GM19395 (cell line): ENCODE measurements around the gene SHROOM2.
"Not testable (repeated sequence)": the region's sequence is repeated elsewhere in the genome, so short reads cannot be mapped to it uniquely, and the experiment has no call there.

Experiments used
- ATAC-seq: cut with Tn5 transposase; IDR thresholded peaks from one replicate; pipeline ENCODE4 v1.9.1; 2021; ENCODE audit warnings: mild to moderate bottlenecking, moderate library complexity; ENCODE audit not compliant: unreplicated experiment

The SHROOM2 gene, protein sequence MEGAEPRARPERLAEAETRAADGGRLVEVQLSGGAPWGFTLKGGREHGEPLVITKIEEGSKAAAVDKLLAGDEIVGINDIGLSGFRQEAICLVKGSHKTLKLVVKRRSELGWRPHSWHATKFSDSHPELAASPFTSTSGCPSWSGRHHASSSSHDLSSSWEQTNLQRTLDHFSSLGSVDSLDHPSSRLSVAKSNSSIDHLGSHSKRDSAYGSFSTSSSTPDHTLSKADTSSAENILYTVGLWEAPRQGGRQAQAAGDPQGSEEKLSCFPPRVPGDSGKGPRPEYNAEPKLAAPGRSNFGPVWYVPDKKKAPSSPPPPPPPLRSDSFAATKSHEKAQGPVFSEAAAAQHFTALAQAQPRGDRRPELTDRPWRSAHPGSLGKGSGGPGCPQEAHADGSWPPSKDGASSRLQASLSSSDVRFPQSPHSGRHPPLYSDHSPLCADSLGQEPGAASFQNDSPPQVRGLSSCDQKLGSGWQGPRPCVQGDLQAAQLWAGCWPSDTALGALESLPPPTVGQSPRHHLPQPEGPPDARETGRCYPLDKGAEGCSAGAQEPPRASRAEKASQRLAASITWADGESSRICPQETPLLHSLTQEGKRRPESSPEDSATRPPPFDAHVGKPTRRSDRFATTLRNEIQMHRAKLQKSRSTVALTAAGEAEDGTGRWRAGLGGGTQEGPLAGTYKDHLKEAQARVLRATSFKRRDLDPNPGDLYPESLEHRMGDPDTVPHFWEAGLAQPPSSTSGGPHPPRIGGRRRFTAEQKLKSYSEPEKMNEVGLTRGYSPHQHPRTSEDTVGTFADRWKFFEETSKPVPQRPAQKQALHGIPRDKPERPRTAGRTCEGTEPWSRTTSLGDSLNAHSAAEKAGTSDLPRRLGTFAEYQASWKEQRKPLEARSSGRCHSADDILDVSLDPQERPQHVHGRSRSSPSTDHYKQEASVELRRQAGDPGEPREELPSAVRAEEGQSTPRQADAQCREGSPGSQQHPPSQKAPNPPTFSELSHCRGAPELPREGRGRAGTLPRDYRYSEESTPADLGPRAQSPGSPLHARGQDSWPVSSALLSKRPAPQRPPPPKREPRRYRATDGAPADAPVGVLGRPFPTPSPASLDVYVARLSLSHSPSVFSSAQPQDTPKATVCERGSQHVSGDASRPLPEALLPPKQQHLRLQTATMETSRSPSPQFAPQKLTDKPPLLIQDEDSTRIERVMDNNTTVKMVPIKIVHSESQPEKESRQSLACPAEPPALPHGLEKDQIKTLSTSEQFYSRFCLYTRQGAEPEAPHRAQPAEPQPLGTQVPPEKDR (N-terminal part only)

GRCh38 chrX:9785944-9786797 is at the start of gene SHROOM2:
Gene SHROOM2, plus strand, starts transcription at chrX:9786429. Its CDS starts 117 bp downstream, at chrX:9786546.
- no peak for ATAC-seq

- no peak for ATAC-seq
Measured at GRCh38 chrX:9737363-9737762, 48.9 kb upstream of the SHROOM2 start.

GRCh38 chrX:9738151-9738550 is 48.1 kb upstream of the SHROOM2 start:
- ATAC-seq = no peak

- ATAC-seq = no peak
Measured at GRCh38 chrX:9739130-9739529, 47.1 kb upstream of the SHROOM2 start.

- no peak for ATAC-seq
Measured at GRCh38 chrX:9745417-9746115, 40.7 kb upstream of the SHROOM2 start.

- no peak for ATAC-seq
Measured at GRCh38 chrX:9746148-9746888, 39.9 kb upstream of the SHROOM2 start.

- ATAC-seq = no peak
Measured at GRCh38 chrX:9747644-9748043, 38.6 kb upstream of the SHROOM2 start.

- no peak for ATAC-seq
Measured at GRCh38 chrX:9749146-9749692, 37.0 kb upstream of the SHROOM2 start.

- ATAC-seq = no peak
Measured at GRCh38 chrX:9757366-9757765, 28.9 kb upstream of the SHROOM2 start.

GRCh38 chrX:9758021-9758638 is 28.1 kb upstream of the SHROOM2 start:
- ATAC-seq = no peak

- ATAC-seq = no peak
Measured at GRCh38 chrX:9759337-9759736, 26.9 kb upstream of the SHROOM2 start.

GRCh38 chrX:9765072-9765736 is 21.0 kb upstream of the SHROOM2 start:
- ATAC-seq = no peak

DNA sequence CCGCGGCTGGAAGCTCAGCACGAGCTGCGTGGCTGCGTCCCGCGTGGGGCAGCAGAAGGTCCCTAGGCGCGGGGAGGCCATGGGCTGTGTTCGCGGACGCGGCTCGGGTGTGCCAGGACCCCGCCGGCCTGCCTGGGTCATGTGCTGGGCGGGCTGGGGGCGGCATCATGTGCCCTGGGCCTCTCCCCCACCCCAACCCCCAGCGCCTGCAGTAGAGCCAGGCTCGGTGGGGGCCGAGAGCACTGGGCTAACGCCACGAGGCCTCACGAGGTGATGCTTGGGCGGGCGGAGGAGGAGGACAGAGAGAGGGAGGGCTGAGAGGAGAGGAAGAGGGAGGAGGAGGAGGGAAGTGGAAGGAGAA is 20.5 kb upstream of the SHROOM2 start, which contains the start of gene GPR143:
GPR143 (minus strand) TSS at position 111 of the 361 bp plus-strand sequence; CDS start at position 81, 30 bp downstream.
- ATAC-seq = no peak

DNA sequence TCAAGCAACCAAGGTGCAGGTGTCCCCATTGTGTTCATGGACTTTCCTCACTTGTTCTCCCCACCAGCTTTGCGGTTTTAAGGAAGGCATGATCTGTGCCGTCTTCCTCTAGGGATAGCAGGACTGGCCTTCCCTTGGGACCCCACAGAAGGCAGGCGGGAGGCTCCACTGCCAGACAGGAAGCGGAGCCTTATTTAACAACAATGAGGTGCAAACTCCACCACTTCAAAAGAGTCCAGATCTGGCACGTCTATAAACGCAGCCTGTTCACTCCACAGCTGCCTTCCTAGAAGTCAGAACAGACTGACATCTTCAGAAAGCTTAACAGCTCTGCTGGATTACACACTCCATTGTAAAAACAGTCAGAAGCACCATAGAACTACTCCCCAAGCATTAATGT is 18.9 kb upstream of the SHROOM2 start:
- no peak for ATAC-seq

GRCh38 chrX:9768321-9768839 is 17.8 kb upstream of the SHROOM2 start:
- not testable (repeated sequence) for ATAC-seq

GRCh38 chrX:9770319-9770718 is 15.9 kb upstream of the SHROOM2 start:
- no peak for ATAC-seq

DNA sequence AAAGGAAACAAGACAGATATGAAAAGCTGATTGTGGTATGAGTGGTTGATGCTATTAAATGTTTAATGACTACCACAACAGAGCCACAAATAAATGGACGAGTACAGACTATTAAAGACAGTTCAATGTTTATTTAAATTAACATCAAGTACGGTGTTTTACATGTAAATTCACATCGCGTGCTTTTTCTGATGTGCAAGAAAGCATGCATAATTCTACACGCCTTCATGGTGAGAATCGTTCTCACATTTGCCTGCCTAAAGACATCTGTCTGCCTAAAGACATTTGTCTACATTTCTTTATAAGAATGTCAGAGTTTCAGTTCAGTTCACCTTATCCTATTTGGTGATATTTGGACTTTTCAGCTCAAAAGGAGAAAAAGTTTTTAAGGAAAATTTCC is 13.3 kb upstream of the SHROOM2 start:
- ATAC-seq = no peak
